Ovary (tissue), 3 donors: ENCODE data around the gene DNAJC3.

Experiments used
- CTCF ChIP-seq, 3 donors: fragments of 450-650 bp in 2 of 3; fragments of 200-600 bp in 1 of 3; IDR thresholded peaks; one replicate each; pipeline versions ENCODE4 v1.5.1 to v1.8.0; 2016 to 2022; ENCODE audit warnings: antibody characterized with exemption in 3 of 3, mild to moderate bottlenecking in 1 of 3
- EP300 ChIP-seq: sonication (generic); formaldehyde crosslinking; IDR thresholded peaks from one replicate; pipeline ENCODE4 v1.6.1; 2017; ENCODE audit warnings: antibody characterized with exemption
- donor health status: DM: no; HTN: no; CAD: no.

- TF ChIP-seq CTCF (IDR thresholded peaks at IDR 0.05) = no peak
- no peak for TF ChIP-seq EP300
Observed at GRCh38 chr13:95643571-95643935, 33.4 kb upstream of the DNAJC3 start.
